K562 (cell line): ENCODE data around the gene CFAP206. TPM values are rescaled to one million over a fixed set of nuclear protein-coding genes. Genes with fewer than 3 reads are reported as not detected.

ENCODE experiments used
- BMI1 ChIP-seq: fragments of 150-350 bp; IDR thresholded peaks from 2 replicates; pipeline ENCODE4 v1.6.1; 2014; ENCODE audit warnings: low read length
- CBFB ChIP-seq: sonication (generic); formaldehyde crosslinking; IDR thresholded peaks from 2 replicates; pipeline ENCODE4 v1.4.0; 2020; ENCODE audit warnings: mild to moderate bottlenecking, missing genetic modification reagents
- MECOM ChIP-seq: fragments of 250-450 bp; sonication (Bioruptor Pico); IDR thresholded peaks from 2 replicates; pipeline ENCODE4 v1.8.0; 2022; ENCODE audit warnings: inconsistent platforms
- MLX ChIP-seq, 2 experiments: fragments of 450-650 bp in 1 of 2; sonication (generic) in 1 of 2; formaldehyde crosslinking; conservative IDR thresholded peaks; 2 replicates each; pipeline versions ENCODE4 v1.4.0 to v1.8.1; 2020 to 2022; ENCODE audit warnings: mild to moderate bottlenecking in 1 of 2, missing genetic modification reagents in 1 of 2
- NFATC3 ChIP-seq: fragments of 450-650 bp; IDR thresholded peaks from 2 replicates; pipeline ENCODE4 v1.6.1; 2017; ENCODE audit warnings: mild to moderate bottlenecking
- RAD51 ChIP-seq: fragments of 450-650 bp; IDR thresholded peaks from 2 replicates; pipeline ENCODE4 v1.7.1; 2016; ENCODE audit warnings: low read depth, mild to moderate bottlenecking, borderline replicate concordance
- RBM14 ChIP-seq: fragments of 200-400 bp; formaldehyde crosslinking; IDR thresholded peaks from 2 replicates; pipeline ENCODE4 v1.6.1; 2018; ENCODE audit warnings: low read depth, mild to moderate bottlenecking, low read length, moderate library complexity, borderline replicate concordance; ENCODE audit not compliant: insufficient read depth
- SRSF7 ChIP-seq: fragments of 200-400 bp; formaldehyde crosslinking; optimal IDR thresholded peaks from 2 replicates; pipeline ENCODE3; 2017; ENCODE audit warnings: mild to moderate bottlenecking, low read depth, low read length
- ZNF146 ChIP-seq: IDR thresholded peaks from one replicate; pipeline ENCODE4 v1.6.1; 2018; ENCODE audit warnings: missing compliant biosample characterization; ENCODE audit not compliant: unreplicated experiment
- ZNF324 ChIP-seq: fragments of 250-450 bp; sonication (Bioruptor Pico); IDR thresholded peaks from 2 replicates; pipeline ENCODE4 v1.4.0; 2020; ENCODE audit warnings: mild to moderate bottlenecking
- ZNF518B ChIP-seq: fragments of 250-450 bp; sonication (Bioruptor Pico); IDR thresholded peaks from 2 replicates; pipeline ENCODE4 v1.5.0; 2021; ENCODE audit warnings: mild to moderate bottlenecking, moderate library complexity
- ZNF830 ChIP-seq: fragments of 250-450 bp; sonication (Bioruptor Pico); IDR thresholded peaks from 2 replicates; pipeline ENCODE4 v1.5.0; 2021; ENCODE audit warnings: mild to moderate bottlenecking
- polyA plus RNA-seq, 8 experiments: library from polyadenylated mRNA; depleted of rRNA in 4 of 8; stranded (reverse) in 5 of 8; unstranded in 3 of 8; fragments of >200 nt; fragmentation: Nextera tagmentation in 2 of 8; fragmentation: Illumina TruSeq in 1 of 8; extraction: Ambion mirVana in 2 of 8; extraction: Trizol in 1 of 8; gene quantifications; 2 replicates each; pipeline versions ENCODE4 v1.2.1 to v1.2.3, GENCODE V29; 2011 to 2014; ENCODE audit warnings: inconsistent platforms in 1 of 8, missing spikeins in 1 of 8
- total RNA-seq, 7 experiments: library from RNA; depleted of rRNA in 6 of 7; stranded (reverse); fragments of >200 nt in 6 of 7; fragmentation: Illumina TruSeq in 2 of 7; extraction: Trizol in 2 of 7; gene quantifications; 2 replicates each; pipeline versions ENCODE4 v1.2.1 to v1.2.3, GENCODE V29; 2011 to 2021; ENCODE audit warnings: low replicate concordance in 1 of 7
- TF ChIP-seq, protein P1 (sequence below): sonication (generic); formaldehyde crosslinking; IDR thresholded peaks from 2 replicates; pipeline ENCODE4 v1.8.0; 2022; ENCODE audit warnings: missing genetic modification reagents, mild to moderate bottlenecking, borderline replicate concordance
- TF ChIP-seq, protein P2 (sequence below): sonication (generic); formaldehyde crosslinking; IDR thresholded peaks from 2 replicates; pipeline ENCODE4 v1.4.0; 2020; ENCODE audit warnings: mild to moderate bottlenecking, missing genetic modification reagents
- TF ChIP-seq, protein P3 (sequence below): fragments of 450-650 bp; IDR thresholded peaks from 2 replicates; pipeline ENCODE4 v1.6.1; 2016; ENCODE audit warnings: mild to moderate bottlenecking

Gene CFAP206
- total and polyA plus RNA-seq, 9 of the 15 experiments (the other 6 are each of a cell fraction or from before 2014, with no cell fraction given) = 0.06 to 0.33 (median 0.18) TPM; not detected in 2

DNA sequence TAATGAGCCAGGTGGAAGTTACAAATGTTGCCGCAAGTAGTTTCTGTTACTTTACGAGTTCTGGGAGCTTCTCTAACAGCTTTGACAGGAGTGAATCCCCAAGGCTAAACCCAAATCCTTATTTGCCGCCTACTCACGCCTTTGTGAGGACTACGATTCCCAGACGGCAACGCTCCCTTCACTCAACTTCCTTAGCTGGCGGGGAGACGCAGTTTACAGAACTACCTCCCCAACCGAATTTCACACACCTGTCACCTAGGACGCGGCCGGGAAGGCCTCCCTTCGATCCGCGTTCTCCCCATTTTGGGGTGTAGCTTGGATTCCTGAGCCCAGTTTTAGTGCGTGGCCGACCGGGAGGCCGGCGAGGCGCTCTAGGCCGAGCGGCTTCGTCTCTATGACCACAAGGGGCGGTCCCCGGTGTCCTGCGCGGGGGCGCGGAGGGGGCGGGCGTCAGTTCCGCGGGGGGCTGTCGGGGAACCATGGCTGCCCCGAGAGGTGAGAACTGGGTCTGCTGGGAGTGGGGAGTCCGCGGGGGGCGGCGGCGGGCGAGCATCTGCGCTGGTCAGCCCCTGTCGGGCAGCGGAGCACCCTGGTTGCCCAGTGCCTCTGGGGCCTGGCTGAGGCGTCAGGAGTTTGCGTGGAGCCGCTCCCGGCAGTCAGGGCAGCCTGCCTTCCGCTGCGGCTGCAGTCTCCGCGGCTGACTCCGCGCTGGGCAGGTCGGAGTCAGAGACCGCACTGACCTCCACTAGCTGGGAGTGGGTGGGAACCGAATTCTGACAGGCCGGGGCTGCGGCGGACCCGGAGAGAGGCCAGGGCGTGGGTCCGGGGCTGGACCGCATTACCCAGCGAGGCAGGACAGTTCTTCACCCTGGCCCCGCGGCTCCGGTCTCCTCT, 65.0 kb downstream of the CFAP206 start, which contains the start of gene SLC35A1 (continued):
- TF ChIP-seq MLX (CRISPR knock-in tag; conservative IDR thresholded peaks at IDR 0.05) (no peak), ZNF830 (CRISPR knock-in tag) (no peak), RAD51 (no peak), SRSF7 (no peak), RBM14 (no peak), MECOM (no peak), NFATC3 (no peak), ZNF324 (CRISPR knock-in tag) (no peak), ZNF518B (CRISPR knock-in tag) (no peak), ZNF146 (CRISPR knock-in tag) (no peak), BMI1 (no peak), CBFB (CRISPR knock-in tag) (0 out of 2 replicates have a peak, but pooled peaks have one; percentile 46)
- TF ChIP-seq, protein P1, sequence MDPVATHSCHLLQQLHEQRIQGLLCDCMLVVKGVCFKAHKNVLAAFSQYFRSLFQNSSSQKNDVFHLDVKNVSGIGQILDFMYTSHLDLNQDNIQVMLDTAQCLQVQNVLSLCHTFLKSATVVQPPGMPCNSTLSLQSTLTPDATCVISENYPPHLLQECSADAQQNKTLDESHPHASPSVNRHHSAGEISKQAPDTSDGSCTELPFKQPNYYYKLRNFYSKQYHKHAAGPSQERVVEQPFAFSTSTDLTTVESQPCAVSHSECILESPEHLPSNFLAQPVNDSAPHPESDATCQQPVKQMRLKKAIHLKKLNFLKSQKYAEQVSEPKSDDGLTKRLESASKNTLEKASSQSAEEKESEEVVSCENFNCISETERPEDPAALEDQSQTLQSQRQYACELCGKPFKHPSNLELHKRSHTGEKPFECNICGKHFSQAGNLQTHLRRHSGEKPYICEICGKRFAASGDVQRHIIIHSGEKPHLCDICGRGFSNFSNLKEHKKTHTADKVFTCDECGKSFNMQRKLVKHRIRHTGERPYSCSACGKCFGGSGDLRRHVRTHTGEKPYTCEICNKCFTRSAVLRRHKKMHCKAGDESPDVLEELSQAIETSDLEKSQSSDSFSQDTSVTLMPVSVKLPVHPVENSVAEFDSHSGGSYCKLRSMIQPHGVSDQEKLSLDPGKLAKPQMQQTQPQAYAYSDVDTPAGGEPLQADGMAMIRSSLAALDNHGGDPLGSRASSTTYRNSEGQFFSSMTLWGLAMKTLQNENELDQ (CRISPR knock-in tag) = no peak
- TF ChIP-seq, protein P2, sequence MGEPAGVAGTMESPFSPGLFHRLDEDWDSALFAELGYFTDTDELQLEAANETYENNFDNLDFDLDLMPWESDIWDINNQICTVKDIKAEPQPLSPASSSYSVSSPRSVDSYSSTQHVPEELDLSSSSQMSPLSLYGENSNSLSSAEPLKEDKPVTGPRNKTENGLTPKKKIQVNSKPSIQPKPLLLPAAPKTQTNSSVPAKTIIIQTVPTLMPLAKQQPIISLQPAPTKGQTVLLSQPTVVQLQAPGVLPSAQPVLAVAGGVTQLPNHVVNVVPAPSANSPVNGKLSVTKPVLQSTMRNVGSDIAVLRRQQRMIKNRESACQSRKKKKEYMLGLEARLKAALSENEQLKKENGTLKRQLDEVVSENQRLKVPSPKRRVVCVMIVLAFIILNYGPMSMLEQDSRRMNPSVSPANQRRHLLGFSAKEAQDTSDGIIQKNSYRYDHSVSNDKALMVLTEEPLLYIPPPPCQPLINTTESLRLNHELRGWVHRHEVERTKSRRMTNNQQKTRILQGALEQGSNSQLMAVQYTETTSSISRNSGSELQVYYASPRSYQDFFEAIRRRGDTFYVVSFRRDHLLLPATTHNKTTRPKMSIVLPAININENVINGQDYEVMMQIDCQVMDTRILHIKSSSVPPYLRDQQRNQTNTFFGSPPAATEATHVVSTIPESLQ (CRISPR knock-in tag) = no peak; the same call in 1 of the 2 replicates
- TF ChIP-seq, protein P3, sequence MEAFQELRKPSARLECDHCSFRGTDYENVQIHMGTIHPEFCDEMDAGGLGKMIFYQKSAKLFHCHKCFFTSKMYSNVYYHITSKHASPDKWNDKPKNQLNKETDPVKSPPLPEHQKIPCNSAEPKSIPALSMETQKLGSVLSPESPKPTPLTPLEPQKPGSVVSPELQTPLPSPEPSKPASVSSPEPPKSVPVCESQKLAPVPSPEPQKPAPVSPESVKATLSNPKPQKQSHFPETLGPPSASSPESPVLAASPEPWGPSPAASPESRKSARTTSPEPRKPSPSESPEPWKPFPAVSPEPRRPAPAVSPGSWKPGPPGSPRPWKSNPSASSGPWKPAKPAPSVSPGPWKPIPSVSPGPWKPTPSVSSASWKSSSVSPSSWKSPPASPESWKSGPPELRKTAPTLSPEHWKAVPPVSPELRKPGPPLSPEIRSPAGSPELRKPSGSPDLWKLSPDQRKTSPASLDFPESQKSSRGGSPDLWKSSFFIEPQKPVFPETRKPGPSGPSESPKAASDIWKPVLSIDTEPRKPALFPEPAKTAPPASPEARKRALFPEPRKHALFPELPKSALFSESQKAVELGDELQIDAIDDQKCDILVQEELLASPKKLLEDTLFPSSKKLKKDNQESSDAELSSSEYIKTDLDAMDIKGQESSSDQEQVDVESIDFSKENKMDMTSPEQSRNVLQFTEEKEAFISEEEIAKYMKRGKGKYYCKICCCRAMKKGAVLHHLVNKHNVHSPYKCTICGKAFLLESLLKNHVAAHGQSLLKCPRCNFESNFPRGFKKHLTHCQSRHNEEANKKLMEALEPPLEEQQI = no peak
